GM12864 (cell line): ENCODE results near the gene WDR18.
A peak's percentile ranks its signal among the peaks of the same experiment; 100 is the strongest.

Experiments
- DNase-seq: peaks from one replicate; pipeline ENCODE4 v3.0.0-alpha.2; 2011; ENCODE audit warnings: low read depth
- H3K4me3 ChIP-seq: 2 replicates; pipeline ENCODE4 v1.5.1; 2011; ENCODE audit warnings: mild to moderate bottlenecking, low read depth, low read length, control low read depth
- TF ChIP-seq, protein P1 (sequence below): IDR thresholded peaks from 2 replicates; pipeline ENCODE4 v1.5.1; 2011; ENCODE audit warnings: low read depth, mild to moderate bottlenecking, moderate library complexity, low read length, control low read depth, inconsistent platforms; ENCODE audit errors: missing control alignments

Gene WDR18

DNA sequence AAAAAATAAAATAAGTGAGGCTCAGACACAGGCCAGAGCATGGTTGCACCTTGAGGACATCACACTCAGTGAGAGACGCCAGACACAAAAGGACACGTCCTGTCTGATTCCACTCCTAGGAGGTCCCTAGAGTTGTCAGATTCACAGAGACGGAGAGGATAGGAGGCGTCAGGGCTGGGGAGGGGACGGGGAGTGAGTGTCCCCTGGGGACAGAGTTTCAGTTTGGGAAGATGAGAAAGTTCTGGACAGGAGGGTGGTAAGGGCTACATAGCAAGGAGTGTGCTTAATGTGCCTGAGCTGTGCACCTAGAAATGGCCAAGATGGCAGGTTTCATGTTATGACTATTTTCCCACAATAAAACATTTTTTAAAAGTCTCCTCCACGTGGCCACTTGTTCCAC is 13.9 kb downstream of the WDR18 start:
- no peak overlapping the region for H3K4me3 ChIP-seq
- DNase-seq, result no peak

DNA sequence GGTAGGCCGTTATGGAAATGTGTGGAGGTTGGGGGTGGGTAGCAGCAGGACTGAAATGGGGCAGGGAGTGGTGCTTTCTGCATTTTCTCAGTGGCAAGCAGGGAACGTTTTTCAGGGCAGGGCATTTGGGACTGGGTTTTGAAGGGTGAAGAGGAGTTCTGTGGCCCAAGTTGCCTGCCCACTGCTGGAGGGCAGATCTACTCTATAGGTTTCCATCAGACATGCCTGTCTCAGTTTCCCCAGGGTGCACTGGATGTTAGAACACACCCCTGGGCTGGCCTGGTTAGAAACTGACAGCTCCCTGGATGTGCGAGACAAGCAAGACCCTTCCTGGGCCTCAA is 15.2 kb downstream of the WDR18 start:
- H3K4me3 ChIP-seq, result no peak overlapping the region
- no peak for DNase-seq
- TF ChIP-seq, protein P1, sequence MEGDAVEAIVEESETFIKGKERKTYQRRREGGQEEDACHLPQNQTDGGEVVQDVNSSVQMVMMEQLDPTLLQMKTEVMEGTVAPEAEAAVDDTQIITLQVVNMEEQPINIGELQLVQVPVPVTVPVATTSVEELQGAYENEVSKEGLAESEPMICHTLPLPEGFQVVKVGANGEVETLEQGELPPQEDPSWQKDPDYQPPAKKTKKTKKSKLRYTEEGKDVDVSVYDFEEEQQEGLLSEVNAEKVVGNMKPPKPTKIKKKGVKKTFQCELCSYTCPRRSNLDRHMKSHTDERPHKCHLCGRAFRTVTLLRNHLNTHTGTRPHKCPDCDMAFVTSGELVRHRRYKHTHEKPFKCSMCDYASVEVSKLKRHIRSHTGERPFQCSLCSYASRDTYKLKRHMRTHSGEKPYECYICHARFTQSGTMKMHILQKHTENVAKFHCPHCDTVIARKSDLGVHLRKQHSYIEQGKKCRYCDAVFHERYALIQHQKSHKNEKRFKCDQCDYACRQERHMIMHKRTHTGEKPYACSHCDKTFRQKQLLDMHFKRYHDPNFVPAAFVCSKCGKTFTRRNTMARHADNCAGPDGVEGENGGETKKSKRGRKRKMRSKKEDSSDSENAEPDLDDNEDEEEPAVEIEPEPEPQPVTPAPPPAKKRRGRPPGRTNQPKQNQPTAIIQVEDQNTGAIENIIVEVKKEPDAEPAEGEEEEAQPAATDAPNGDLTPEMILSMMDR, result no peak

More for the DNA sequence above, 13.9 kb downstream of the WDR18 start:
- TF ChIP-seq, protein P1, result no peak

DNA sequence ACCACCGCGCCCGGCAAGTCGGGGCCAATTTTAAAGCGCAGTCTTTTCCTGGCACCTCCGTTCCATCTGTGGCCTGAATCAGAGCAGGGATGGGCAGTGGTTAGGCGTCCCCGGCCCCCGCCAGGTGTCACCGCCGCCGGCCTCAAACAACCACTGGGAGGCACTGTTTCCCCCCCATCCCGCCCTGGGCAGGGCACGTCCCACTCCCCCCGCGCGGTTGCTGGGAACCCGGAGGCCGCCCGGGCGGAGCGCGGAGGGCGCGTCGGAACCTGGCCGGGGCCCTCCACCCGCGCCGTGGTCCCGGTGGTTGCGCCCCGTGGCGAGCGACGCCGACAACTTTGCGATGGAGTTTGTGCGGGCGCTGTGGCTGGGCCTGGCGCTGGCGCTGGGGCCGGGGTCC is 15.9 kb downstream of the WDR18 start, which contains the start of gene GRIN3B:
TSS of gene GRIN3B (plus strand) at position 325 of the 400 bp plus-strand sequence. CDS start at position 344, 19 bp downstream.
- H3K4me3 ChIP-seq, result no peak within 1 kb of the TSS
- TF ChIP-seq, protein P1, result peak; percentile 52
- DNase-seq, result no peak

DNA sequence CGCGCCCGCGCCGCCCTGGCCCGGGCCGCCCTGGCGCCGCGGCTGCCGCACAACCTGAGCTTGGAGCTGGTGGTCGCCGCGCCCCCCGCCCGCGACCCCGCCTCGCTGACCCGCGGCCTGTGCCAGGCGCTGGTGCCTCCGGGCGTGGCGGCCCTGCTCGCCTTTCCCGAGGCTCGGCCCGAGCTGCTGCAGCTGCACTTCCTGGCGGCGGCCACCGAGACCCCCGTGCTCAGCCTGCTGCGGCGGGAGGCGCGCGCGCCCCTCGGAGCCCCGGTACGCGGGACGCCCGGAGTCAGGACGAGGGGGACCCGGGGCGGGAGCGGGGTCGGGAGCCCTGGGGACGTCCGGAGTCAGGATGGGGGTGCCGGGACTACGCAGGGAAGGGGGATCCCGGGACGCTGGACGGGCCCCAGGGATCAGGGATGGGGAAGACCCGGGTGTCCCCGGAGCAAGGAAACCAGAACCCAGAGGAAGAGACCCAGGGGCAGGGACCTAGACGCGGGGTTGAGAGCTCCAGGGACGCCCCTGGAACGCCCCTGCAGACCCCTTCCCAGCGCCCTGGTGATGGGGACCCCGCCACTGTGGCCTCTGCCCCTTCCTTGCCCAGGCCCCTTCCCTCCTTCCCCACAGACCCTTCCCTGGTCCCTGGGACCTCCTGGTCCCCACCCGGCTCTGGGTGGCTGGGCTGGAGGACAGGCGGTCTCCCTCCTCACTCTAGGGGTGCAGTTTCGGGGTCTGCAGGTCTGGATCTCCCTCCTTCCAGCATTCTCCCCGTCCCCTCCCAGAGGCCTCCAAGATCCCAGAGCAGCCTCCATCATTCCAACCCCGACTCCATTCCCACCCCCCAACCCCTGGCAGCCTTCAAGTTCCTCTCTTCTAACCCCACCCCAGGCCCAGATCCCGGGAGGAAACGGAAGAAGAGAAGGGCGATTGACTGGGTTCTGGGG is 16.7 kb downstream of the WDR18 start:
- DNase-seq, result no peak
- TF ChIP-seq, protein P1, result no peak
- no peak overlapping the region for H3K4me3 ChIP-seq

DNA sequence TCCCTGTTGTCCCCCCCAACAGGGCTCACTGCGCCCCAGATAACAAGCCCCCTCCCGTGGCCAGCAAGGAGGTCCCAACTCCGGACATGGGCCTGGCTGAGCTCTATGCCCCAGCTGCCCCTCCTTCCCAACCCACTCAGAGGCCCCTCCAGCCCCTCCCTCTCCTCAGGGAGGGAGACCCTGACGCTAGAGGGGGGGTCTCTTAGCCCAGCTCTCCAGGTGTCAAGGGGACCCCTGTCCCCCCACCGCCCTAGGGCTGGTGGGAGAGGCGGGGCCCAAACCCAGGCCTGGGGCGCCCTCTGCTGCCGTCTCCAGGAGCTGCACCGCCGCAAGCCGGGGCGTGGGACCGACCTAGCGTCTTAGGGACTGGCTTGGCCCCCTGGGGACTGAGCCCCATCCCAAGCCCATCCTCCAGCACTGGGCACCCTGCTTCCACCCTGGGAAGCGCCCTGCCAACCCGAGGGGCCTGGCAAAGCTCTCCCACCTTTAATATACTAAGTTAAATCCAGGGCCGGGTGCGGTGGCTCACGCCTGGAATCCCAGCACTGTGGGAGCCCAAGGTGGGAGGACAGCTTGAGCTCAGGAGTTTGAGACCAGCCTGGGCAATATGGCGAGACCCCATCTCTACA is 17.5 kb downstream of the WDR18 start:
- no peak overlapping the region for H3K4me3 ChIP-seq
- TF ChIP-seq, protein P1, result peak; percentile 91
- DNase-seq, result no peak

DNA sequence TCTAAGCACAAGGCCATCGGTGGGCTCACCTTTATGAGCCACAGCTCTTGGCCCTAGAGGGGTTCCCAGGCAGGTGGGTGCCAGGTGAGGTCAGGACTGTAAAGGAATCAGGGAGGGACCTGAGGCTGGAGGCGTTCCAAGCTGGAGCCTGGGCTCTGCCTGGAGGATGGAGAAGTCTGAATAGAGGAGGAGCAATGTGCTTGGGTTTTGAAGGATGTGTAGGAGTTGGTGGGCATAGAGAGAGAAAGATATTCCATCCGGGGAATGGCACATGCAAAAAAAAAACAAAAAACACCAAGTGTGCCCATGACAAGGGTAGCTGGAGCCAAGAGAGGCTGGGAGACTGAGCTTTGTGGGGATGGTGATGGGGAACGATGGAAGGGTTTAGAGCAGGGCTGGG is 18.5 kb downstream of the WDR18 start:
- DNase-seq, result no peak
- H3K4me3 ChIP-seq, result no peak overlapping the region
- TF ChIP-seq, protein P1, result no peak

DNA sequence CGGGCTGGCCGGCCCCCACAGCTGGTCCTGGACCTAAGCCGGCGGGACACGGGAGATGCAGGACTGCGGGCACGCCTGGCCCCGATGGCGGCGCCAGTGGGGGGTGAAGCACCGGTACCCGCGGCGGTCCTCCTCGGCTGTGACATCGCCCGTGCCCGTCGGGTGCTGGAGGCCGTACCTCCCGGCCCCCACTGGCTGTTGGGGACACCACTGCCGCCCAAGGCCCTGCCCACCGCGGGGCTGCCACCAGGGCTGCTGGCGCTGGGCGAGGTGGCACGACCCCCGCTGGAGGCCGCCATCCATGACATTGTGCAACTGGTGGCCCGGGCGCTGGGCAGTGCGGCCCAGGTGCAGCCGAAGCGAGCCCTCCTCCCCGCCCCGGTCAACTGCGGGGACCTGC is 19.1 kb downstream of the WDR18 start:
- DNase-seq, result no peak
- no peak overlapping the region for H3K4me3 ChIP-seq
- TF ChIP-seq, protein P1, result no peak
